Chondrocyte (in vitro differentiated cells): ENCODE data around the gene RBKS. TPM values are rescaled to one million over a fixed set of nuclear protein-coding genes. Genes with fewer than 3 reads are reported as not detected.

Experiments used
- DNase-seq: peaks from one replicate; pipeline ENCODE4 v3.0.0; 2021; ENCODE audit warnings: mixed read lengths, low spot score
- H3K27ac Mint-ChIP-seq: one replicate; pipeline ENCODE4 v1.8.0; 2021; ENCODE audit warnings: mild to moderate bottlenecking, moderate library complexity, mixed read lengths; ENCODE audit not compliant: unreplicated experiment
- H3K27me3 Mint-ChIP-seq: 2 replicates; pipeline ENCODE4 v1.8.0; 2021; ENCODE audit warnings: low read depth, mixed read lengths
- H3K36me3 Mint-ChIP-seq: 2 replicates; pipeline ENCODE4 v1.8.0; 2021; ENCODE audit warnings: low read depth, mixed read lengths
- H3K4me1 Mint-ChIP-seq: 2 replicates; pipeline ENCODE4 v1.8.0; 2021; ENCODE audit warnings: low read depth, mild to moderate bottlenecking, mixed read lengths
- H3K4me3 Mint-ChIP-seq: one replicate; pipeline ENCODE4 v1.8.0; 2021; ENCODE audit warnings: mild to moderate bottlenecking, moderate library complexity, mixed read lengths; ENCODE audit not compliant: unreplicated experiment
- H3K9me3 Mint-ChIP-seq: 2 replicates; pipeline ENCODE4 v1.8.0; 2021; ENCODE audit warnings: low read depth, mixed read lengths
- total RNA-seq: library from RNA; stranded (reverse); gene quantifications from 3 replicates; pipeline ENCODE4 v1.2.1, GENCODE V29; 2021
- TF ChIP-seq, protein P1 (sequence below): fragments of 200-600 bp; sonication (generic); IDR thresholded peaks from 2 replicates; pipeline ENCODE4 v1.5.0; 2021; ENCODE audit warnings: antibody characterized with exemption, mild to moderate bottlenecking, moderate library complexity

Gene RBKS
- total RNA-seq, 1 donor from 2014 or later, result 0.45 TPM

DNA sequence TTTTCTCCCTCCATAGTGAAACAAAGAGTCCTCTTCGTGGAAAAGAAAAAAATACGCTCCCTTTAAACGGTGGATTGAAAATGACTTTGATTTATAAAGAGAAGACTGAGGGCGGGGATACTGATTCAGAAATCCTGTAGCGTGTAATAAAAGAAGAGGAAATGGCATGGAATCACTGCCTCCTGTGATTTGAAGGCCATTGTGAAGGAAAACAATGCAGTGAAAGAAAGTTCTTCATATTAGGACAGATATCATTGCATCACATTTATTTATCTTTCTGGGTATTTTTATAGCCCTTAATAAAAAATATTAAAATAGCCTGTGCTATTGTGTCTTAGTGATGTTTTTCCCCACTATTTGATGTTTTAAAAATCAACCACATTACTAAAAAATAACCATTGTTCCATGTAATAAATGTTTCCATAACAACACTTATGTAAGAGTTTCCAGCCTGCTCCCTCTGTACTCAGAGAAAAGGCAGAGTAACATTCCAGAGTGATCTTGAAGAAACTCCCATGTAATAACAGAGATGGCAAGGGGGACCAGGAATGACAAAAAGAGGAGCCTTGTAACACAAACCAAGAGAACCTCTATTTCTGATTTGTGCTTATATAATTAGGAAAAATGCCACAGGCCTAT, 110.7 kb downstream of the RBKS start:
- Mint-ChIP-seq H3K27ac (peak overlapping the region; percentile 58), H3K4me1 (peaks cover 29% of the 10 kb centered on the region), H3K27me3 (no peaks in the 10 kb centered on the region), H3K36me3 (peaks cover 11% of the 10 kb centered on the region), H3K4me3 (no peak overlapping the region), H3K9me3 (no peaks in the 10 kb centered on the region)
- TF ChIP-seq, protein P1, sequence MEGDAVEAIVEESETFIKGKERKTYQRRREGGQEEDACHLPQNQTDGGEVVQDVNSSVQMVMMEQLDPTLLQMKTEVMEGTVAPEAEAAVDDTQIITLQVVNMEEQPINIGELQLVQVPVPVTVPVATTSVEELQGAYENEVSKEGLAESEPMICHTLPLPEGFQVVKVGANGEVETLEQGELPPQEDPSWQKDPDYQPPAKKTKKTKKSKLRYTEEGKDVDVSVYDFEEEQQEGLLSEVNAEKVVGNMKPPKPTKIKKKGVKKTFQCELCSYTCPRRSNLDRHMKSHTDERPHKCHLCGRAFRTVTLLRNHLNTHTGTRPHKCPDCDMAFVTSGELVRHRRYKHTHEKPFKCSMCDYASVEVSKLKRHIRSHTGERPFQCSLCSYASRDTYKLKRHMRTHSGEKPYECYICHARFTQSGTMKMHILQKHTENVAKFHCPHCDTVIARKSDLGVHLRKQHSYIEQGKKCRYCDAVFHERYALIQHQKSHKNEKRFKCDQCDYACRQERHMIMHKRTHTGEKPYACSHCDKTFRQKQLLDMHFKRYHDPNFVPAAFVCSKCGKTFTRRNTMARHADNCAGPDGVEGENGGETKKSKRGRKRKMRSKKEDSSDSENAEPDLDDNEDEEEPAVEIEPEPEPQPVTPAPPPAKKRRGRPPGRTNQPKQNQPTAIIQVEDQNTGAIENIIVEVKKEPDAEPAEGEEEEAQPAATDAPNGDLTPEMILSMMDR, result no peak
- no peak for DNase-seq

GRCh38 chr2:27776696-27777095, 113.5 kb downstream of the RBKS start:
- no peak overlapping the region for H3K27ac Mint-ChIP-seq
- TF ChIP-seq, protein P1, result no peak
- H3K27me3 Mint-ChIP-seq, result no peaks in the 10 kb centered on the region
- peaks cover 16% of the 10 kb centered on the region for H3K36me3 Mint-ChIP-seq
- H3K9me3 Mint-ChIP-seq, result no peaks in the 10 kb centered on the region
- peaks cover 53% of the 10 kb centered on the region for H3K4me1 Mint-ChIP-seq
- DNase-seq, result no peak
- H3K4me3 Mint-ChIP-seq, result no peak overlapping the region

GRCh38 chr2:27776097-27776496, 114.1 kb downstream of the RBKS start:
- TF ChIP-seq, protein P1, result no peak
- Mint-ChIP-seq H3K27ac (peak overlapping the region; percentile 68), H3K27me3 (no peaks in the 10 kb centered on the region), H3K9me3 (no peaks in the 10 kb centered on the region), H3K36me3 (peaks cover 16% of the 10 kb centered on the region), H3K4me3 (peak overlapping the region; percentile 10), H3K4me1 (peaks cover 57% of the 10 kb centered on the region)
- no peak for DNase-seq

DNA sequence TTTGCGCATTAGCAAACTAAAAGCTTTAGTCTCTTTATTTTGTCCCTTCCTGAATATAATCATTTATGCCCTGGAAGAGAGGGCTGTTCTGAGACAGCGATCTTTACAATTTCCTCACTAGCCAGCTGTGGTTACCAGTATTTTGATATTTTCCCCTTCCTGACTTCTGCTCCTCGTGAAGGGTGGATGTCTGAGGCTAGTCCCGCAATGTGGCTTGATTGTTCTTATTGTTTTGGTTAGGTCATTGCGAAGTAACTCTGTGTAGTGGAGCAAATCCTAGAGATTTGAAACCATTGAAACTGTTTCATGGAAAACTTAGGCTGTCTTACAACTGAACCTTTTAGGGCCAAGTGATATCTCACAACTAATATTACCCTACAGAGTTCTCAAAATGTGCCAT, 116.2 kb downstream of the RBKS start:
- peak overlapping the region; percentile 33 for H3K4me3 Mint-ChIP-seq
- no peak for DNase-seq
- peaks cover 11% of the 10 kb centered on the region for H3K36me3 Mint-ChIP-seq
- no peaks in the 10 kb centered on the region for H3K9me3 Mint-ChIP-seq
- H3K27me3 Mint-ChIP-seq, result no peaks in the 10 kb centered on the region
- H3K27ac Mint-ChIP-seq, result no peak overlapping the region
- H3K4me1 Mint-ChIP-seq, result peaks cover 55% of the 10 kb centered on the region
- TF ChIP-seq, protein P1, result no peak

DNA sequence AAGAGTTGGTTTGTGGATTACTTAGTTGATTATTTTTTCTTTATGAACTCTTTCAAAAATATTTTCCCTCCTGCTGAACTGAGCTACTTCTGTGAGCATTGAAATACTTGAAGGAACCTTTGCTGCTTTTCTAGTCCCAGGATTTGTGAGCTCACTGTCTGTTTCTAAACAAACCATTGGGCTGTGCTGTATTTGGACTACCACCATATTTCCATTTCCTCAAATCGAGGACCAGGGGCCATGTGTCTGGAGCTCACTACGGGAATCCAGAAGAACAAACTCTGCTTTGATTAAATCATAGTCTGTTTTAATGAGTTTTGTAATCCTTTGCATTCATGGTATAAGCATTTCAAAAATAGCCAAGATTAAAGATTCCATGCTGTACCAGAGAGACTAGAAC, 117.4 kb downstream of the RBKS start:
- DNase-seq, result no peak
- H3K4me1 Mint-ChIP-seq, result peaks cover 51% of the 10 kb centered on the region
- H3K27me3 Mint-ChIP-seq, result no peaks in the 10 kb centered on the region
- TF ChIP-seq, protein P1, result no peak
- H3K36me3 Mint-ChIP-seq, result peaks cover 8% of the 10 kb centered on the region
- peak overlapping the region; percentile 69 for H3K27ac Mint-ChIP-seq
- H3K9me3 Mint-ChIP-seq, result no peaks in the 10 kb centered on the region
- peak overlapping the region; percentile 99 for H3K4me3 Mint-ChIP-seq
